ENCODE results near the gene GFOD1.

Gene GFOD1

GRCh38 chr6:13372076-13372475 lies 115.3 kb downstream of the GFOD1 start:
- DNase-seq, result no peak

DNA sequence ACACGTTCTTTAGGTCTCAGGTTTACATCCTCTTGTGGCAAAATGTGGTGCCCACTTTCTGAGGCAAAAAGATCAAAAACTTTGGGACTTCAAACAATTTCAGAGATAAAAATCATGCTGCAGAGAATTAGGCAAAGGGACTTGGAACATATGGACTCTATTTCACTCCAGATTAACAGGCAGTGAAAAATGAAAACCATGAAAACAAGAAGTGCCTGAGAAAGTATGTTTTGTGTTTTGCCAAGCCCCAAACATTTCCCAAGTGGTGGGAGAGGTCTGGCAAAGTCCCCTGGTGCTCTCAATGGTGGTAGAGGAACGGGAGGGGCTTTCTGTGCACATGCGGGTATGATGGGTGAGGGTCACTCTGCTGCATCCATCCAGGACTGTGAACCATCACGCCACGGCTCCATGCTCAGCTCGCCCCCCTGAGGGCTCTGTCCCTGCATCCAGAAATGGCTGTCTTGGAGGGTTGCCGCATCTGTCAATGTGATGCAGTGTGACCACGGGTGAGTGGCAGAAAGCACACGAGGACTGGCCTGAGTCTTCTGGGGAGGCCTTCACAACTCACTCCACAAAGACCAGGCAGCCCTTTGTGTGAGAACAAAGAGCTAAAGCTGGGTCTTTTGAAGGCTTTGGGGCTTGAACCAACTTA lies 115.9 kb downstream of the GFOD1 start:
- DNase-seq, result no peak

GRCh38 chr6:13370623-13371022 lies 116.8 kb downstream of the GFOD1 start:
- no peak for DNase-seq

- no peak for DNase-seq
These were observed 117.8 kb downstream of the GFOD1 start for GRCh38 chr6:13369591-13369990.

DNA sequence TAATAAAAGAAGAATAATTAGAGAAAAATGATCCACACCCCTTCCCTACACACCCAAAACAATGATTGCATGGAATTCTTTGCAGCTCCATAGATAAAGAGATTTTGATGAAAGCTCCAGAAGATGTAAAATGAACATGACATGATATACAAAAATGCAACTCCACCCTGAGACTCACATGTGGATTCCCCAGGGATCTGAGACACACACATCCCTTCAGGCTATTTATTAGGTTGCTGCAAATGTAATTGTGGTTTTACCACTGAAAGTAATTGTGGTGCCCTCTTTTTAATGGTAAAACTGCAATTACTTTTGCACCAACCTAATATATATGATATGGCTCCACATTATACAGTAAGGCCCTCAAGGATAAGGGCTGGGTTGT lies 118.7 kb downstream of the GFOD1 start:
- no peak for DNase-seq

- DNase-seq, result no peak
These were observed 119.2 kb downstream of the GFOD1 start for GRCh38 chr6:13368079-13368730.

GRCh38 chr6:13367396-13367795 lies 120.0 kb downstream of the GFOD1 start:
- no peak for DNase-seq

DNA sequence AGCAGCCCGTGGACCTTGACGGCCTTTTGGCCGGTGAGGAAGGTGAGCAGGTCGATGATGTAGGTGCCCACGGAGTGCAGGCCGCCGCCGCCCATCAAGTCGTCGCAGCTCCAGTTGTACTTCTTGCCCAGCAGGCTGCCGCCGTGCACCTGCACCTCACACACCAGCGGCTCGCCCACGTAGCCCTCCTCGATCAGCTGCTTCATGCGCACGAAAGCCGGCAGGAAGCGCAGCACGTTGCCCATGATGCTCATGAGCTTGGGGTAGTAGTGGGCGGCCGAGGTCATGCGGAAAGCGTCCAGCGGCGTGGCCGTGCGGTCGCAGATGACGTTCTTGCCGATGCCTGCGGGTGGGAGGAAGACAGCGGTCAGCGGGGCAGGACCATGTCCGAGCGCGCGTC lies 122.1 kb downstream of the GFOD1 start:
- no peak for DNase-seq

DNA sequence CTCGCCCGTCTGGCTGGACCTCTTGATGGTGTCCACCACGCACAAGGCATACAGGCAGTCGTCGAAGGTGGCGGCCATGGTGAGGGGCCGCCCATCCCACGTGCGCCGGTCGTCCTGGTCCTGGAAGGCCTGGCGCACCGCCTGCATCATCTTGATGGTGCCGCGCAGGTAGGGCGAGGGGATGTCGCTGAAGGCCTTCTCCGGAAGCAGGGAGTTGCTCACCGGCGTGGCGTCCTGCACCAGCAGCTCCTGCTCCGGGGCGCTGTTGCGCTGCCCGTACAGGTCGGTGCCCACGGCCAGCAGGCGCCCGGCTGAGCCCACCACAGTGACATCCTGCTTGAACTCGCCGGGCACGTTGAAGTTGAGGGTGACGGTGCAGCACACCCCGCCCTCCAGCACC lies 122.6 kb downstream of the GFOD1 start:
- no peak for DNase-seq

- no peak for DNase-seq
These were observed 125.0 kb downstream of the GFOD1 start for GRCh38 chr6:13362412-13362811.

- DNase-seq, result no peak
These were observed 126.5 kb downstream of the GFOD1 start for GRCh38 chr6:13360671-13361540.

DNA sequence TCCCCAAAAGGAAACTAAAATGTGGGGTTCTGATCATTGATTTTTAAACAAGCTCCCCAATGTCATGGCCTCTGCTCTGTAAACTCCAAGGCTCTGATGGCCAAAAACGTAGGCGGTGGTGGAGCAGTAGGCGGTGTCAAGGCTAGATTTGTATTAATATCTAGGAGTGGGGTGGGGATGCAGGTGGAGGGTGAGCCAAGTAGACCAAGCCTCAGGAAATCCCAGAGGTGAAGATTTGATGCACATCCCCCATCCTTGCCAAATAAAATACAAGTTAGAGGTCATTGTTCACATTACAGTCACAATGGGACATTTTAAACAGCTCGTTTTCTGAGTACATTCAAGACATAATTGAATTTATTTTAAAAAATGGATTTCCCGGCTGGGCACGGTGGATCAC lies 128.1 kb downstream of the GFOD1 start:
- no peak for DNase-seq

DNA sequence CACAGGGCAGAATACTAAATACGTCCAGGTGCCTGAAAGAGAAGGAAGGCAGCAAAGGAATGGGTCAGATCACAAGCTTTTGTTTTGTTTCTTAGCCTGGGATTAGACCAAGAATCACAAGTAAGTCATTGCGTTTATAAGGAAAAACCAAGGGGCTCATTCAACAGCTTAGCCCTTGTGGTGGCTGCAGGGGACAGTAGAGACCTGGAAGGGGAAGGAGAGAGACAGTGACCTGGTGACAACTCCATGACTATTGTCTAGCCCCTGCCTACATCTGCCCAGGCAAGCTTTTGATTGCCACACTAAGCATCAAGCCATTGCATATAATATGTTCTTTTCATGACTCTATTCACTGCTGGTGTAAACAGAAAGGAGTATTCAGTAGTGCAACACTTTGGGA lies 128.9 kb downstream of the GFOD1 start:
- no peak for DNase-seq

DNA sequence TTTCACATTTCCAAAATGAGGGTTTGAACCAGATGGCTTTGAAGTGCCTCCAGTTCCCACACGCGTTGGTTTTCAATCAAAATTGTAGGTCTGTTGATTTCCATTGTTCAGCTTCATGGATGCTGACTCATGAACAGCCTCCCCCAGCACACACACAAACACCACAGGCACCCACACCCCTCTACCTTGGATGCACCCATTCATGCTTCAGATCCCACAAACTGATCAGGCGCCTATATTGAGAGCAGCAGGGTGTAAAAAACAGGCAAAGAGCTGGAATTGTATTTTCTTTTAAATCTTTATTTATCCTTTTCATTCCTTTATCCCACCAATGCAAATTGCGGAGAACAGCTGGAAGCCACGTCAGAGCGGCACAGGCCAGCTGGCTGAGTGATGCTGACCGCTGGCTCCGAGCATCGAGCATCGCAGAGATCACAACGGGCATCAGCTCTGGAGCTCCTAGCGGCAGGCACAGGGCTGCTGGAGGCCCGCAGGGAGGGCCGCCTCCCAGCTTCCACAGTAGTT lies 129.8 kb downstream of the GFOD1 start:
- no peak for DNase-seq

DNA sequence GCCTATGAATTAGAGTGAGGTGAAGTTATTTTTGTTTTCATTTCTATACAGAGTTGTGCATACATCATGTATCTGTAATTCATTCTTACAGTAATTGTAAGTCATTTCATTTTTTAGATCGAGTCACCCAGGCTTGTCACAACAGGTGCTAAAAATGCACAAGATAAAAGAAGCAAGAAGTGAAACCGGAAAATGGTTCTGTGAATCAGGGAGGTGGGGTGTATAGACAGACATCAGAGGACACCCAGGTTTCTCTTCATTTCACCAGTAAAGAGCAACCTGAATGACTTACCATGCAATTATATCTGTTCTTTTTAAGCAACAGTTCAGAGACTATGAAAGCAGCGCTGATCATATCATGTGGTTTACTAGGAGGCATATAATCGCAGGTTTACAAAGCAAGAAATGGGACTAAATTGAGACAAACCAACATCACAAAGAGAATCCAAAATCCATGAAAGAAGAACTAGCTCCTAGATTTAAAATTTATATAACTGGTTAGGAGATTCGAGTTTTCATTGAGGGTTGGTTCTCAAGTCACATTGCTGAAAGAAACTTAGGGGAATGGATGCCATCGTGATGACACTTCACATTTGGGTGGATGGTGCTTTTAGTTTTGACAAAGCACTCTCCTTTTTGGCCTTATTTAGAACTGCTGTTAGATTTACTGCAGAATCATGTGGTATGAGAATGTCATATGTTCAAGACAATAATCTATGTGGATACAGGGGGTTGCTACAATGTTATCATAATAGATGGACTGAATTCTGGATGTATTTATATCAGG lies 131.2 kb downstream of the GFOD1 start:
- no peak for DNase-seq

DNA sequence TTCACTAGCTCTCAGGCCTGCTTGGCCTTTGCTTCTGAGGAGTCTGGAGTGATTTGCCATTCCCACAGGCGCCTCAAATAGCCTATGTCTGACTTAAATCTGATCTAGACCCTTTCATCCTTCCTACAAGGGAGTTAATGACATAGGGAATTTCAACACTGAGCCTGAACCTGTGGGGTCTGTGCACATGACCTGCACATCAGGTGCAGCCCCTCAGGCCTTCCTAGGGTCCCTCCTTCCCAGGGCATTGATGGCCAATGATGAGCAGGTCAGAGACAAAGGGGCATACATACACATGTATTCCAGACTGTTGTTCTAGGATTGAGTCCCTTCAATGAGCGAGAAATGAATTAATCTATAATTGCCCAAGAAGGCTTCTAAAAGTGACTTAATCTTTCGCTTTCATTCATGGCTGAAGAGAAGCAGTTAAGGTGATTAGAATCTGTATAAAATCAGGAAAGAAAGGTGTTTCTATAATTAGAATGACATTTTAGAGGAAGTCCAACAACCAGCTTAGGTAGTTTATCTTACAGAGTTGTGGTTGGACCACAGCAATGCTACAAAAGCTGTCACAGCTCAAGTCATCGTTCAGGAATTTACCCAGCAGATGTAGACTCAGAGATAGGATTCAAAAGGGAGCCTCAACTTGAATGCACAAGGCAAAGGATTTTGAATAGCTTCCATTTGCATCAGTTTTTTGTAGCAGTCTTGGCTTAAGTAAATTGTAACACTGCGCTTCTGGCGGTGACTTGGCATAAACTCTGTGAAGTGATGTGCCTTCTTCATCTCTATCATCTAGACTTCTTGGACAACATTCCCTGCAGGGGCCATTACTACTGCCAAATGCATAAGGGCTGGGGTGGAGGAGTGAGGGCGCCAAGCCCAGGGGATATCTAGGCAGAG lies 132.1 kb downstream of the GFOD1 start:
- DNase-seq, result no peak

GRCh38 chr6:13354331-13355042 lies 132.9 kb downstream of the GFOD1 start:
- DNase-seq, result no peak

DNA sequence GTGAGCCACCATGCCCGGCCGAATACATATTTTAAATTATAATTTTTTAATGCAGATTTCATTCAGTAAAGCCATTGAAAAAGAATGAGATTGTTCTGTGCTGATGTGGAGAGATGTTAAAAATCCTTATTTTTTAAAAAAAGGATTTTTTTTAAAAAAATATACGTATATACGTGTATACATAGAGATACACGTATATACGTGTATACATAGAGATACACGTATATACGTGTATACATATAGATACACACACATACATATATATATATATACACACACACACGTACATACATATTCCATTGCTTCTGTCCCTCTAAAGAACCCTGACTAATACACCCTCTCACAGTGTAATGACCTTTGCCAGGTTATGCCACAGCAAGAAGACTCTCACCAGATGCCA lies 135.2 kb downstream of the GFOD1 start:
- no peak for DNase-seq

GRCh38 chr6:13351271-13351670 lies 136.1 kb downstream of the GFOD1 start:
- DNase-seq, result no peak

DNA sequence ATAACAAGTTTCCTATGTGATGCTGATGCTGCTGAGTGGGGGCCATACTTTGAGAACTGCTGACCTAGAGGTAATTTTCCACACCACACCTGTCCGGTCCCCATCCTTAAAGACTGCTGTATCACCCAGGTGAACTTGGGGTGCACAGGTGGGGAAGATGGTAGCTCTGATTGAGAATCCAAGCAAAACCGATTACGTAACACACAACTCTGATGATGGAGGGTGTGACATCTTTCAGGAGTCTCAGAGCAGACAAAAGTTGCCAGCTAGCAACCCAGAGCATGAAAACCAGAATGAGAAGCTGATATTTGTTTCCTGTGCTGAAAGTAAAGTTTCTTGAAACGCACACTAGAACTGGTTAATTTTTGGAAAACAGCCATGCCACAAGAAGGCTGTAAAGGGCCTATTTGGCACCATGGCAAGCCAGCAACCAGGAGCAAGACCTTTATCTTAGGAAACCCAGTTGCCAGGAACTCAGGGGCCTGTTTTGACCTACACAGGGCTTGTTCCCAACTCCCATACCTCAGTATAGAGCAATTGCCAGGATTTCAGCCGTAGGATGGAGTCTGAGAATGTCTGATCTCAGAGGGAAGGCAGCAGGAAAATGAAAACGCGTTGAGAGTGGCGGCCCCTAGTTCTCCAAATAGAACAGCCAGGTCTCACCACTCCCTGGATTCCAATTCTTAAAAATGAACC lies 137.4 kb downstream of the GFOD1 start:
- DNase-seq, result no peak

Data from NCI-H1694 (cell line).